AG04449 (cell line): ENCODE measurements around the gene DIAPH3.

Source experiments
- CTCF ChIA-PET: fragments of 350-600 bp; formaldehyde crosslinking; extraction: SDS; loops from one replicate; lab custom pipeline; 2021; ENCODE audit warnings: antibody characterized with exemption; lab: Yijun Ruan, JAX
- POLR2A ChIA-PET: fragments of 400-600, 350-600 bp; formaldehyde crosslinking; extraction: SDS; loops from one replicate; lab custom pipeline; 2020; ENCODE audit warnings: antibody characterized with exemption, inconsistent platforms; lab: Yijun Ruan, JAX
- DNase-seq: peaks from one replicate; pipeline ENCODE4 v3.0.0-alpha.2; 2010; ENCODE audit warnings: low read depth, low spot score
- H3K4me3 ChIP-seq: 2 replicates; pipeline ENCODE4 v1.5.1; 2011; ENCODE audit warnings: low read depth, mild to moderate bottlenecking, control low read depth, low read length
- CTCF ChIP-seq: IDR thresholded peaks from one replicate; pipeline ENCODE4 v1.5.1; 2011; ENCODE audit warnings: mild to moderate bottlenecking, moderate library complexity, low read length, control low read depth, inconsistent platforms; ENCODE audit not compliant: insufficient read depth; ENCODE audit errors: missing control alignments

Gene DIAPH3

GRCh38 chr13:59906413-59907049 is 257.2 kb downstream of the DIAPH3 start:
- H3K4me3 ChIP-seq = no peak overlapping the region
- TF ChIP-seq CTCF = peak; percentile 53
- DNase-seq = no peak
- POLR2A ChIA-PET = interaction anchor here (0.6 kb wide), 1 partner anchor 26 kb away, joined by 3 read pairs; no protein-coding TSS in a partner anchor
- CTCF ChIA-PET = interaction anchor here (0.7 to 3.3 kb wide), 45 partner anchors 8 to 586 kb away, joined by 3 to 30 read pairs (median 4); no protein-coding TSS in a partner anchor

- ChIA-PET CTCF (interaction anchor here (0.9 kb wide), 1 partner anchor 147 kb away, joined by 3 read pairs; no protein-coding TSS in a partner anchor), POLR2A (no interaction called here)
- DNase-seq = no peak
- no peak for TF ChIP-seq CTCF
- H3K4me3 ChIP-seq = no peak overlapping the region
Observed at GRCh38 chr13:59901191-59901590, 262.5 kb downstream of the DIAPH3 start.

- no peak for TF ChIP-seq CTCF
- H3K4me3 ChIP-seq = no peak overlapping the region
- no peak for DNase-seq
- CTCF ChIA-PET = interaction anchor here (1.3 kb wide), 1 partner anchor 9 kb away, joined by 3 read pairs; no protein-coding TSS in a partner anchor
- POLR2A ChIA-PET = no interaction called here
Observed at GRCh38 chr13:59898066-59898465, 265.7 kb downstream of the DIAPH3 start.

GRCh38 chr13:59893266-59893665 is 270.5 kb downstream of the DIAPH3 start:
- H3K4me3 ChIP-seq = no peak overlapping the region
- POLR2A ChIA-PET = no interaction called here
- DNase-seq = no peak
- CTCF ChIA-PET = no interaction called here
- TF ChIP-seq CTCF = no peak

- no peak overlapping the region for H3K4me3 ChIP-seq
- no peak for TF ChIP-seq CTCF
- no peak for DNase-seq
- ChIA-PET POLR2A (no interaction called here), CTCF (interaction anchor here (1.2 kb wide), 1 partner anchor 16 kb away, joined by 4 read pairs; no protein-coding TSS in a partner anchor)
Observed at GRCh38 chr13:59891053-59891452, 272.7 kb downstream of the DIAPH3 start.

GRCh38 chr13:59890054-59890453 is 273.7 kb downstream of the DIAPH3 start:
- no peak overlapping the region for H3K4me3 ChIP-seq
- TF ChIP-seq CTCF = no peak
- ChIA-PET POLR2A (no interaction called here), CTCF (no interaction called here)
- DNase-seq = no peak
